ENCODE data around the gene C10orf71.

C10orf71 gene

DNA sequence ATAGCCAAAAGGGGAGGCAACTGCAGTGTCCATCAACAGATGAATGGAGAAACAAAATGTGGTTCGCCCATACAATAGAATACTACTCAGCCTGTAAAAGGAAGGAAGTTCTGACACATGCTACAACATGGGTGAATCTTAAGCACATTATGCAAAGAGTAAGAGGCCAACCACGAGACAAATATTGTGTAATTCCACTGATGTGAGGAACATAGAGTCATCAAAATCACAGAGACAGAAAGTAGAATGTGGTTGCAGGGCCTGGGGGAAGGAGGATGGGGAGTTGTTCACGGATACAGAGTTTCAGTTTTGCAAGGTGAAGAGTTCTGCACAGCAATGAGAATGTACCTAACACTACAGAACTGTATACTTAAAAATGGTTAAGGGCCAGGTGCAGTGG is 13.7 kb upstream of the C10orf71 start:
- no peaks in the 10 kb centered on the region for H3K9me3 ChIP-seq
- peaks cover 22 to 29% of the 10 kb centered on the region in 2 experiments for H3K4me1 ChIP-seq (ENCODE audit: control insufficient read depth in 1 of 2, insufficient read depth in 1 of 2, low read depth in 1 of 2, low read length in 1 of 2)
- peak overlapping the region; percentile 84 for H3K27ac ChIP-seq
- H3K36me3 ChIP-seq, result no peaks in the 10 kb centered on the region
- H3K27me3 ChIP-seq, result no peaks in the 10 kb centered on the region
- H3K4me3 ChIP-seq (ENCODE audit: low read depth in 1 of 2, low read length in 1 of 2), result peak overlapping the region; percentile 7 to 20
- TF ChIP-seq, protein P1, sequence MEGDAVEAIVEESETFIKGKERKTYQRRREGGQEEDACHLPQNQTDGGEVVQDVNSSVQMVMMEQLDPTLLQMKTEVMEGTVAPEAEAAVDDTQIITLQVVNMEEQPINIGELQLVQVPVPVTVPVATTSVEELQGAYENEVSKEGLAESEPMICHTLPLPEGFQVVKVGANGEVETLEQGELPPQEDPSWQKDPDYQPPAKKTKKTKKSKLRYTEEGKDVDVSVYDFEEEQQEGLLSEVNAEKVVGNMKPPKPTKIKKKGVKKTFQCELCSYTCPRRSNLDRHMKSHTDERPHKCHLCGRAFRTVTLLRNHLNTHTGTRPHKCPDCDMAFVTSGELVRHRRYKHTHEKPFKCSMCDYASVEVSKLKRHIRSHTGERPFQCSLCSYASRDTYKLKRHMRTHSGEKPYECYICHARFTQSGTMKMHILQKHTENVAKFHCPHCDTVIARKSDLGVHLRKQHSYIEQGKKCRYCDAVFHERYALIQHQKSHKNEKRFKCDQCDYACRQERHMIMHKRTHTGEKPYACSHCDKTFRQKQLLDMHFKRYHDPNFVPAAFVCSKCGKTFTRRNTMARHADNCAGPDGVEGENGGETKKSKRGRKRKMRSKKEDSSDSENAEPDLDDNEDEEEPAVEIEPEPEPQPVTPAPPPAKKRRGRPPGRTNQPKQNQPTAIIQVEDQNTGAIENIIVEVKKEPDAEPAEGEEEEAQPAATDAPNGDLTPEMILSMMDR (IDR thresholded peaks at IDR 0.05), result peak; percentile 26

DNA sequence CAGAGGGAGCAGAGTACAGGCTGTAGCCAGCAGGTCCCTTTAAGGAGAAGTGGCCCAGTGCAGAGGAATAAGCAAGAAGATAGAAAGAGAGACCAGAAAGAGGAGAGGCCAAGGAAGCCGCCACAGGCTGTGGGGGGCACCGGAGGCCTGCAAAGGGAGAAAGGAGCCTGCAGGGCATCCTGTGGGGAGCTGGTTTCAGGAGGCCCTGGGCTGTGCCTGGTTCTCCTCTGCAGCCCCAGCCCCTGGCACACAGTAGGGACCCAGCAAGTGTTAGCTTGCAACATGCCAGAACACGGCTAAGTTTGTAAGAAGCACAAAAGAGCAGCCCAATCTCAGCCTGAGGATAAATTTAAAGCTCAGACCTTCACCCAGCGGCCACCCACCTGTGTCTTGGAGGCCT is 12.3 kb upstream of the C10orf71 start:
- H3K9me3 ChIP-seq, result no peaks in the 10 kb centered on the region
- peaks cover 20 to 29% of the 10 kb centered on the region in 2 experiments for H3K4me1 ChIP-seq (ENCODE audit: control insufficient read depth in 1 of 2, insufficient read depth in 1 of 2, low read depth in 1 of 2, low read length in 1 of 2)
- H3K36me3 ChIP-seq, result no peaks in the 10 kb centered on the region
- no peak overlapping the region for H3K27ac ChIP-seq
- no peak overlapping the region for H3K4me3 ChIP-seq (ENCODE audit: low read depth in 1 of 2, low read length in 1 of 2)
- TF ChIP-seq, protein P1 (IDR thresholded peaks at IDR 0.05), result no peak
- H3K27me3 ChIP-seq, result no peaks in the 10 kb centered on the region

DNA sequence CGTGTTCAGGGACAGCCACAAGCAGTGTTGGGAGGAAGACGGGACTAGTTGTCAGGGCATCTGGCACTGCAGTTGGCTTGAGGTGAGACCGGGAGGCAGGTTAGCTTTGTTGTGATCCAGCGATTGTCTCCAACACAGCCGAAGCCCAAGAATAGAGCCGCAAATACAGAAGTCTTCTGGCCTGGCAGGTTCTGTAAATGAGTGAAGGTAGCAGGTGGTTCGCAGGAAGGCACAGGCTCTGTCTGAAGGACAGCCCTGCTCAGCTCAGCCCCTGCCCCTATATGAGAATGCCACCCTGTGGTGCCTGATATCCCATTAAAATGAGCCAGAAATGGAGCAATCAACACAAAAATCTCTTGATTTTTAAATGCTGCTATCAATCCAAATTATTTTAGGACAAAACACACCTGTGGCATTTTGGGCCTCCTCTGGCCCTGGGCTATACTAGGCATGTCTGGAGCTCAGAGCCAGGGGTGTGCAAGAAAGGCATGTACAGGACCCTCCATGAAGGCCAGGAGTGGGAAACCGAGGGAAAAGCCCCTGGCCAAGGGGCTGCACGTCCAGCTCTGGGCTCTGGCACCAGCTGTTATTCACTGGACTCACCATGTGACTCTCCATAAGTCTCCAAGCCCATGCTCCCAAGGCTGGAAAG is 11.2 kb upstream of the C10orf71 start:
- no peaks in the 10 kb centered on the region for H3K36me3 ChIP-seq
- H3K4me1 ChIP-seq (ENCODE audit: control insufficient read depth in 1 of 2, insufficient read depth in 1 of 2, low read depth in 1 of 2, low read length in 1 of 2), result peaks cover 20 to 29% of the 10 kb centered on the region in 2 experiments
- H3K27me3 ChIP-seq, result peaks cover 7% of the 10 kb centered on the region
- no peak overlapping the region for H3K27ac ChIP-seq
- no peak overlapping the region for H3K4me3 ChIP-seq (ENCODE audit: low read depth in 1 of 2, low read length in 1 of 2)
- TF ChIP-seq, protein P1 (IDR thresholded peaks at IDR 0.05), result no peak
- no peaks in the 10 kb centered on the region for H3K9me3 ChIP-seq

DNA sequence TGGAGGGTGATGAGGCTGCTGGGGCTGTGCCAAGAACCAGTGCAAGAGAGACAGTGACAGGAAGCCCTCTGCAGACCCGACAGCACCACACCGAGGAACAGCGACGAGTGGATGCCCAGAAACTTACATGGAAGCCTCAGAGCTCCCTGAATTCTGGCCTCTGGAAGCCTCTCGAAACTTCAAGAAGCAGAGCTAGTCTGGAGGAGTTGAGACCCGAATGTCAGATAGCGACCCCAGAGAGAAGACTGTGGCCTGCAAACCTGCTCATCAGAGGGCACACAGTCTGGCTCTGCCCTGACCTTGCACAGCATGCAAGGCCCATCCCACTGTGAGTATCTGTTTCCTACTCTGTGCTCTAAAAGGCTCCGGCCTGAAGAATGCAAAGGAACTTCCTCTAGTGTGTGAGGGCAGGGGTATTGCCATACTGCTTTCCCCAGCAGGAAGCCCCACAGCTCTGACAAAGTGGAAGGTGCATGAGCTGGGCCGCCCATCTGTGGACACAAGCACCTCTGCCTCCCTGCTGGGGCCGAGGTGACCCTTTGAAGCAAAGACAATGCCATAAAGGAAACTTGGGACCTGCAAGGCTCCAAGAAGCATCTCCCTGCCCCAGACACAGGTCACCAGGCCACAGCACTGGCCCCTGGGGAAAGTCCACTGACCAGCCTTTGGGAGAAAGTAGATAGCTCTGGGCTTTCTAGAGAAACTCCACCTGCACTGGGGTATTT is 10.5 kb upstream of the C10orf71 start:
- TF ChIP-seq, protein P1 (IDR thresholded peaks at IDR 0.05), result no peak
- Histone ChIP-seq H3K4me1 (ENCODE audit: control insufficient read depth in 1 of 2, insufficient read depth in 1 of 2, low read depth in 1 of 2, low read length in 1 of 2) (peaks cover 20 to 29% of the 10 kb centered on the region in 2 experiments), H3K27me3 (peaks cover 7% of the 10 kb centered on the region), H3K4me3 (ENCODE audit: low read depth in 1 of 2, low read length in 1 of 2) (no peak overlapping the region), H3K27ac (no peak overlapping the region), H3K9me3 (no peaks in the 10 kb centered on the region), H3K36me3 (no peaks in the 10 kb centered on the region)

DNA sequence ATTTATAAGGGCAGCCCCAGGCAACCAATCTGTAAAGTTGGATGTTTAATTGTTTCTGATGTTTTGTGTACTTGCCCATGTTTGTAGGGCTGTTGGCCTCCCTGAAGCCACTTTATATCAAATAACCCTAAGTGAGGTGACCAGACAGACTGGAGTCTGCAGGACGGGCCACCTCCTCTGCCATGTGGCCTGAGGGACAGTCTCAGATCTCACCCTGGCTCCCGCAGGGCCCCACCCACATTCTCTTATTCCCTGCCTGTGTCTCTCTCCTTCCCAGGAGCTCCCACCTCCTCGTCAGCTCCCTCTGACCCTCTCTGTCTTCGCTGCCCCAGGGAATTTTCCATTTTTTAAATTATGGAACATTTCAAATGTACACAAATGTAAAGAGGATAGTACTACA is 9.5 kb upstream of the C10orf71 start:
- H3K27ac ChIP-seq, result no peak overlapping the region
- no peaks in the 10 kb centered on the region for H3K36me3 ChIP-seq
- H3K27me3 ChIP-seq, result peaks cover 7% of the 10 kb centered on the region
- TF ChIP-seq, protein P1 (IDR thresholded peaks at IDR 0.05), result no peak
- H3K4me1 ChIP-seq (ENCODE audit: control insufficient read depth in 1 of 2, insufficient read depth in 1 of 2, low read depth in 1 of 2, low read length in 1 of 2), result peaks cover 16 to 22% of the 10 kb centered on the region in 2 experiments
- no peaks in the 10 kb centered on the region for H3K9me3 ChIP-seq
- H3K4me3 ChIP-seq (ENCODE audit: low read depth in 1 of 2, low read length in 1 of 2), result no peak overlapping the region
